ENCODE data around the gene GPBAR1. TPM values are rescaled to one million over a fixed set of nuclear protein-coding genes. Genes with fewer than 3 reads are reported as not detected.

The GPBAR1 gene
- total RNA-seq, 5 donors from 2014 or later (not counting 1 experiment from before 2014, with no cell fraction given), result 0.89 to 2.7 (median 1.2) TPM

GRCh38 chr2:218281449-218281848 lies 20.6 kb downstream of the GPBAR1 start:
- Mint-ChIP-seq H3K9me3 (no peaks in the 10 kb centered on the region), H3K4me3 (no peak overlapping the region), H3K27ac (peak overlapping the region; percentile 59), H3K27me3 (no peaks in the 10 kb centered on the region), H3K36me3 (peaks cover 31% of the 10 kb centered on the region), H3K4me1 (peaks cover 44 to 62% (median 46%) of the 10 kb centered on the region in 3 donors)
- DNase-seq (no peak), ATAC-seq (replicated peaks in 1 of 4) (no peak)
- H3K4me1 ChIP-seq (ENCODE audit: control insufficient read depth in 1 of 2, extremely low read depth in 1 of 2, insufficient read depth in 2 of 2, low read length in 2 of 2), result peaks cover 25 to 60% of the 10 kb centered on the region in 2 experiments
- no peaks in the 10 kb centered on the region for H3K9me3 ChIP-seq
- CTCF ChIA-PET, result interaction anchor here in 1 of 2 donors (1.1 kb wide), 1 partner anchor 9 kb away, joined by 6 read pairs; no protein-coding TSS in a partner anchor
- POLR2A ChIA-PET, result no interaction called here
- peak overlapping the region; percentile 1 for H3K27ac ChIP-seq (ENCODE audit: low read length)
- H3K4me3 ChIP-seq (ENCODE audit: control insufficient read depth in 1 of 2, extremely low read depth in 1 of 2, low read length in 1 of 2), result no peak overlapping the region
- H3K36me3 ChIP-seq (ENCODE audit: control insufficient read depth in 2 of 2, extremely low read depth in 1 of 2, insufficient read depth in 1 of 2, low read length in 1 of 2), result peaks cover 26 to 73% of the 10 kb centered on the region in 2 donors
- no peaks in the 10 kb centered on the region for H3K27me3 ChIP-seq (replicated peaks in 1 of 2; ENCODE audit: control insufficient read depth in 2 of 2, extremely low read depth in 1 of 2, insufficient read depth in 2 of 2, low read length in 1 of 2)
- 97% methylated on average over 3 of the region's 3 CpGs for WGBS (ENCODE audit: insufficient coverage)

GRCh38 chr2:218282173-218282991 lies 21.6 kb downstream of the GPBAR1 start:
- 89% methylated on average over 10 of the region's 17 CpGs for WGBS (ENCODE audit: insufficient coverage)
- no peaks in the 10 kb centered on the region for H3K27me3 Mint-ChIP-seq
- H3K27ac Mint-ChIP-seq, result peak overlapping the region in 1 of 2 donors; percentile 68
- H3K36me3 Mint-ChIP-seq, result peaks cover 23% of the 10 kb centered on the region
- Histone ChIP-seq H3K36me3 (ENCODE audit: control insufficient read depth in 2 of 2, extremely low read depth in 1 of 2, insufficient read depth in 1 of 2, low read length in 1 of 2) (peaks cover 26 to 64% of the 10 kb centered on the region in 2 donors), H3K9me3 (no peaks in the 10 kb centered on the region), H3K4me3 (ENCODE audit: control insufficient read depth in 1 of 2, extremely low read depth in 1 of 2, low read length in 1 of 2) (no peak overlapping the region), H3K27me3 (replicated peaks in 1 of 2; ENCODE audit: control insufficient read depth in 2 of 2, extremely low read depth in 1 of 2, insufficient read depth in 2 of 2, low read length in 1 of 2) (no peaks in the 10 kb centered on the region), H3K27ac (ENCODE audit: low read length) (peak overlapping the region; percentile 62), H3K4me1 (ENCODE audit: control insufficient read depth in 1 of 2, extremely low read depth in 1 of 2, insufficient read depth in 2 of 2, low read length in 2 of 2) (peaks cover 30 to 69% of the 10 kb centered on the region in 2 experiments)
- ATAC-seq (replicated peaks in 1 of 4), result no peak
- DNase-seq, result no peak
- CTCF ChIA-PET, result interaction anchor here (1.1 to 6.7 kb wide), 3 partner anchors 9 to 10 kb away, joined by 3 to 54 read pairs (median 6); partner anchors contain the start of genes AAMP (in 1 of the 2) and PNKD (in 1 of the 2)
- H3K4me1 Mint-ChIP-seq, result peaks cover 52 to 67% (median 54%) of the 10 kb centered on the region in 3 donors
- no peaks in the 10 kb centered on the region for H3K9me3 Mint-ChIP-seq
- POLR2A ChIA-PET, result no interaction called here
- peak overlapping the region in 1 of 3 donors; percentile 13 for H3K4me3 Mint-ChIP-seq

- Mint-ChIP-seq H3K27me3 (no peaks in the 10 kb centered on the region), H3K4me1 (peaks cover 67 to 77% (median 70%) of the 10 kb centered on the region in 3 donors), H3K4me3 (peak overlapping the region; percentile 49 to 91 (median 51)), H3K9me3 (no peaks in the 10 kb centered on the region), H3K27ac (peak overlapping the region; percentile 100), H3K36me3 (peaks cover 21% of the 10 kb centered on the region)
- Histone ChIP-seq H3K27me3 (replicated peaks in 1 of 2; ENCODE audit: control insufficient read depth in 2 of 2, extremely low read depth in 1 of 2, insufficient read depth in 2 of 2, low read length in 1 of 2) (no peaks in the 10 kb centered on the region), H3K27ac (ENCODE audit: low read length) (peak overlapping the region; percentile 99), H3K9me3 (no peaks in the 10 kb centered on the region), H3K4me1 (ENCODE audit: control insufficient read depth in 1 of 2, extremely low read depth in 1 of 2, insufficient read depth in 2 of 2, low read length in 2 of 2) (peaks cover 44 to 83% of the 10 kb centered on the region in 2 experiments), H3K4me3 (ENCODE audit: control insufficient read depth in 1 of 2, extremely low read depth in 1 of 2, low read length in 1 of 2) (peak overlapping the region in 1 of 2 donors; percentile 34), H3K36me3 (ENCODE audit: control insufficient read depth in 2 of 2, extremely low read depth in 1 of 2, insufficient read depth in 1 of 2, low read length in 1 of 2) (peaks cover 21 to 45% of the 10 kb centered on the region in 2 donors)
- CTCF ChIA-PET, result interaction anchor here (0.6 to 6.7 kb wide), 6 partner anchors 12 to 181 kb away, joined by 3 to 54 read pairs (median 4); partner anchors contain the start of genes AAMP (in 2 of the 2) and PNKD (in 2 of the 2)
- 13% methylated on average over 8 of the region's 16 CpGs for WGBS (ENCODE audit: insufficient coverage)
- POLR2A ChIA-PET, result no interaction called here
- ATAC-seq (replicated peaks in 1 of 4) (peak in 3 of 4 experiments; percentile 32 to 42 (median 32)), DNase-seq (peak in 22 of 35 experiments; percentile 21 to 74 (median 36))
These were observed 23.4 kb downstream of the GPBAR1 start for GRCh38 chr2:218284106-218284811.

GRCh38 chr2:218285604-218286003 lies 24.8 kb downstream of the GPBAR1 start:
- H3K36me3 ChIP-seq (ENCODE audit: control insufficient read depth in 2 of 2, extremely low read depth in 1 of 2, insufficient read depth in 1 of 2, low read length in 1 of 2), result peaks cover 16 to 32% of the 10 kb centered on the region in 2 donors
- Mint-ChIP-seq H3K36me3 (peaks cover 11% of the 10 kb centered on the region), H3K4me1 (peaks cover 70 to 82% (median 80%) of the 10 kb centered on the region in 3 donors), H3K9me3 (no peaks in the 10 kb centered on the region), H3K27ac (peak overlapping the region; percentile 100), H3K27me3 (no peaks in the 10 kb centered on the region), H3K4me3 (peak overlapping the region; percentile 88 to 91 (median 91))
- H3K27ac ChIP-seq (ENCODE audit: low read length), result peak overlapping the region; percentile 99
- WGBS (ENCODE audit: insufficient coverage), result 23% methylated on average over 4 of the region's 6 CpGs
- H3K9me3 ChIP-seq, result no peaks in the 10 kb centered on the region
- POLR2A ChIA-PET, result interaction anchor here in 1 of 2 donors (1.1 kb wide), 1 partner anchor 12 kb away, joined by 7 read pairs; no protein-coding TSS in a partner anchor
- H3K4me3 ChIP-seq (ENCODE audit: control insufficient read depth in 1 of 2, extremely low read depth in 1 of 2, low read length in 1 of 2), result peak overlapping the region; percentile 58 to 72
- no peaks in the 10 kb centered on the region for H3K27me3 ChIP-seq (replicated peaks in 1 of 2; ENCODE audit: control insufficient read depth in 2 of 2, extremely low read depth in 1 of 2, insufficient read depth in 2 of 2, low read length in 1 of 2)
- CTCF ChIA-PET, result interaction anchor here (0.6 to 6.7 kb wide), 7 partner anchors 10 to 110 kb away, joined by 3 to 54 read pairs (median 5); partner anchors contain the start of genes AAMP (in 2 of the 2), PNKD (in 2 of the 2) and CATIP (in 1 of the 2)
- DNase-seq (peak in 2 of 35 experiments; percentile 25 to 45), ATAC-seq (replicated peaks in 1 of 4) (no peak)
- peaks cover 55 to 92% of the 10 kb centered on the region in 2 experiments for H3K4me1 ChIP-seq (ENCODE audit: control insufficient read depth in 1 of 2, extremely low read depth in 1 of 2, insufficient read depth in 2 of 2, low read length in 2 of 2)

GRCh38 chr2:218286570-218287459 lies 26.0 kb downstream of the GPBAR1 start:
- H3K27me3 ChIP-seq (replicated peaks in 1 of 2; ENCODE audit: control insufficient read depth in 2 of 2, extremely low read depth in 1 of 2, insufficient read depth in 2 of 2, low read length in 1 of 2), result no peaks in the 10 kb centered on the region
- CTCF ChIA-PET, result interaction anchor here (0.5 to 6.7 kb wide), 16 partner anchors 9 to 611 kb away, joined by 3 to 54 read pairs (median 5); partner anchors contain the start of genes AAMP (in 2 of the 2), PNKD (in 2 of the 2), BCS1L (in 1 of the 2) and CATIP (in 1 of the 2)
- POLR2A ChIA-PET, result interaction anchor here (0.5 to 1.8 kb wide), 9 partner anchors 12 to 968 kb away, joined by 3 to 13 read pairs (median 4); partner anchors contain the start of genes AAMP (in 1 of the 2) and PNKD (in 1 of the 2)
- H3K36me3 Mint-ChIP-seq, result peaks cover 8% of the 10 kb centered on the region
- WGBS (ENCODE audit: insufficient coverage), result 10% methylated on average over 10 of the region's 11 CpGs
- H3K4me1 Mint-ChIP-seq, result peaks cover 77 to 86% (median 83%) of the 10 kb centered on the region in 3 donors
- H3K27ac Mint-ChIP-seq, result peak overlapping the region; percentile 100
- H3K4me1 ChIP-seq (ENCODE audit: control insufficient read depth in 1 of 2, extremely low read depth in 1 of 2, insufficient read depth in 2 of 2, low read length in 2 of 2), result peaks cover 57 to 100% of the 10 kb centered on the region in 2 experiments
- H3K27me3 Mint-ChIP-seq, result no peaks in the 10 kb centered on the region
- peak; percentile 52 to 94 (median 77) for DNase-seq
- no peaks in the 10 kb centered on the region for H3K9me3 Mint-ChIP-seq
- peak overlapping the region; percentile 99 for H3K27ac ChIP-seq (ENCODE audit: low read length)
- no peaks in the 10 kb centered on the region for H3K9me3 ChIP-seq
- H3K4me3 ChIP-seq (ENCODE audit: control insufficient read depth in 1 of 2, extremely low read depth in 1 of 2, low read length in 1 of 2), result peak overlapping the region; percentile 58 to 72
- ATAC-seq (replicated peaks in 1 of 4), result peak; percentile 70 to 80 (median 72)
- peak overlapping the region; percentile 88 to 91 (median 91) for H3K4me3 Mint-ChIP-seq
- H3K36me3 ChIP-seq (ENCODE audit: control insufficient read depth in 2 of 2, extremely low read depth in 1 of 2, insufficient read depth in 1 of 2, low read length in 1 of 2), result peaks cover 10 to 20% of the 10 kb centered on the region in 2 donors

Measured in T-cell (primary cell).